CD4-positive, alpha-beta T cell (primary cell): ENCODE measurements around the gene LTB4R. TPM values are rescaled to one million over a fixed set of nuclear protein-coding genes. Genes with fewer than 3 reads are reported as not detected.
A peak's percentile ranks its signal among the peaks of the same experiment; 100 is the strongest.

Experiments
- ATAC-seq: fragments of 200-7000 bp; cut with Tn5 transposase; one replicate; pipeline ENCODE4 v1.10.0; 2022; ENCODE audit warnings: mild to moderate bottlenecking; ENCODE audit not compliant: poor library complexity
- CTCF ChIA-PET: fragments of 350-600 bp; sonication (Branson Sonifier 250); formaldehyde crosslinking; loops from one replicate; lab custom pipeline; 2021; ENCODE audit warnings: antibody characterized with exemption, inconsistent platforms; lab: Charles Lee
- POLR2A ChIA-PET: fragments of 350-600 bp; sonication (Branson Sonifier 250); formaldehyde crosslinking; loops from one replicate; lab custom pipeline; 2021; ENCODE audit warnings: antibody characterized with exemption, inconsistent platforms; lab: Charles Lee
- DNase-seq, 14 experiments: peaks; one replicate each; pipeline ENCODE4 v3.0.0-alpha.2; 2013 to 2020; ENCODE audit warnings: mixed read lengths in 2 of 14
- H3K27ac ChIP-seq, 2 donors: one replicate each; pipeline versions ENCODE4 v1.5.1 to v1.7.0; 2013; ENCODE audit warnings: low read length in 2 of 2, low read depth in 1 of 2, mild to moderate bottlenecking in 1 of 2
- H3K27me3 ChIP-seq, 2 experiments: 1 replicate in 1 of 2; 2 replicates in 1 of 2; pipeline versions ENCODE4 v1.6.1 to v1.7.0; 2013; ENCODE audit warnings: low read length in 2 of 2, control low read depth in 1 of 2, mild to moderate bottlenecking in 1 of 2, moderate library complexity in 1 of 2; ENCODE audit not compliant: insufficient read depth in 2 of 2, control insufficient read depth in 1 of 2
- H3K36me3 ChIP-seq: one replicate; pipeline ENCODE4 v1.6.1; 2013; ENCODE audit warnings: low read length, control low read depth; ENCODE audit not compliant: insufficient read depth
- H3K4me1 ChIP-seq: one replicate; pipeline ENCODE4 v1.6.1; 2013; ENCODE audit warnings: low read length, control low read depth; ENCODE audit not compliant: insufficient read depth
- H3K4me3 ChIP-seq: one replicate; pipeline ENCODE4 v1.5.1; 2013; ENCODE audit warnings: mild to moderate bottlenecking, low read length, moderate library complexity
- H3K9me3 ChIP-seq, 2 experiments: 1 replicate in 1 of 2; 2 replicates in 1 of 2; pipeline versions ENCODE4 v1.6.1 to v1.7.0; 2013; ENCODE audit warnings: low read length in 2 of 2, mild to moderate bottlenecking in 2 of 2, control low read depth in 1 of 2, moderate library complexity in 1 of 2; ENCODE audit not compliant: control insufficient read depth in 1 of 2, insufficient read depth in 1 of 2
- H3K27ac Mint-ChIP-seq: one replicate; pipeline ENCODE4 v1.8.0; 2020; ENCODE audit warnings: mixed read lengths
- H3K27me3 Mint-ChIP-seq: one replicate; pipeline ENCODE4 v1.8.0; 2021; ENCODE audit warnings: mixed read lengths
- H3K36me3 Mint-ChIP-seq: one replicate; pipeline ENCODE4 v1.8.0; 2021; ENCODE audit warnings: low read depth, mixed read lengths
- H3K4me1 Mint-ChIP-seq: one replicate; pipeline ENCODE4 v1.8.0; 2021; ENCODE audit warnings: low read depth, mixed read lengths
- H3K4me3 Mint-ChIP-seq: one replicate; pipeline ENCODE4 v1.8.0; 2020; ENCODE audit warnings: mild to moderate bottlenecking, mixed read lengths
- H3K9me3 Mint-ChIP-seq: one replicate; pipeline ENCODE4 v1.8.0; 2020; ENCODE audit warnings: mixed read lengths
- intact Hi-C, 2 experiments: fragments of 100-400 bp; cut with DNase I in 1 of 2; cut with micrococcal nuclease in 1 of 2; formaldehyde crosslinking; loops; one replicate each; pipeline versions ENCODE4 v1.15.1 to v1.9.0; 2023 to 2025; cut with DNase I, micrococcal nuclease
- total RNA-seq, 174 experiments: library from RNA in 2 of 174; stranded (reverse) in 2 of 174; gene quantifications; one replicate each; pipeline ENCODE4 v1.2.3 and lab custom pipeline; 2021 to 2026
- TF ChIP-seq, protein P1 (sequence below): fragments of 200-600 bp; IDR thresholded peaks from one replicate; pipeline ENCODE4 v1.8.0; 2022; ENCODE audit warnings: antibody characterized with exemption, mild to moderate bottlenecking

Gene LTB4R
- total RNA-seq, 2 experiments from 2014 or later = 15.6 to 18.3 TPM

DNA sequence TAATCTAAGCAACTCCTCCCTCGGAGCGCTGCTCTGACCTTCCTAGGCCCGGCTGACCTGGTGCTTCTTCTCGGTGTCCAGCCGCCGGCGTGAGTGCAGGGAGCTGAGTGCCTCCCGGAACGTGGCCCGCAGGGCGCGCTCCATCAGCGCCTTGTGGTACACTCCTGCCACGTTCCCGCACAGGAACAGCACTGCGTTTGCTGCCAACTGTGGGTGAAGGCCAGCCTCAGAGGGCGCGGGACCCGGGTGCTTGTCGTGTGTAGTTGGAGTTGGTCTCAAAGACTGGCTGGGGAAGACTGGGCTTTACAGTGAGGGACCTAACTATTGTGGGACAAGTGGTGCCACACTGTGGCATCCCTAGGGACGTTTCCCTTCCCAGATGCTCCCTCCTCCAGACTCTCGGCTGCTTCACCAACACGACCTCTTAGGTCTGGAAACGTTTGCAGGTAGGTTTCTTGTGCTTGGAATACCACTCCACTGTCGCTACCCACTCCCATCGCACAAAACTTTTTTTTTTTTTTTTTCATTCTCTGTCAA, 20.5 kb downstream of the LTB4R start:
- Histone ChIP-seq H3K27ac (no peak overlapping the region), H3K27me3 (peaks cover 26 to 27% of the 10 kb centered on the region in 2 experiments), H3K4me1 (peaks cover 83% of the 10 kb centered on the region), H3K36me3 (peaks cover 2% of the 10 kb centered on the region), H3K9me3 (no peaks in the 10 kb centered on the region), H3K4me3 (peak overlapping the region; percentile 48)
- H3K9me3 Mint-ChIP-seq = no peaks in the 10 kb centered on the region
- intact Hi-C loops = loop anchor here (1.0 to 10.0 kb wide), 5 partner anchors 21 to 343 kb away; partner anchors contain the start of genes LTB4R (in 2 of the 2), LTB4R2 (in 2 of the 2) and MDP1 (in 1 of the 2)
- ATAC-seq (peak; percentile 1), DNase-seq (peak in 1 of 14 experiments; percentile 24)
- TF ChIP-seq, protein P1, sequence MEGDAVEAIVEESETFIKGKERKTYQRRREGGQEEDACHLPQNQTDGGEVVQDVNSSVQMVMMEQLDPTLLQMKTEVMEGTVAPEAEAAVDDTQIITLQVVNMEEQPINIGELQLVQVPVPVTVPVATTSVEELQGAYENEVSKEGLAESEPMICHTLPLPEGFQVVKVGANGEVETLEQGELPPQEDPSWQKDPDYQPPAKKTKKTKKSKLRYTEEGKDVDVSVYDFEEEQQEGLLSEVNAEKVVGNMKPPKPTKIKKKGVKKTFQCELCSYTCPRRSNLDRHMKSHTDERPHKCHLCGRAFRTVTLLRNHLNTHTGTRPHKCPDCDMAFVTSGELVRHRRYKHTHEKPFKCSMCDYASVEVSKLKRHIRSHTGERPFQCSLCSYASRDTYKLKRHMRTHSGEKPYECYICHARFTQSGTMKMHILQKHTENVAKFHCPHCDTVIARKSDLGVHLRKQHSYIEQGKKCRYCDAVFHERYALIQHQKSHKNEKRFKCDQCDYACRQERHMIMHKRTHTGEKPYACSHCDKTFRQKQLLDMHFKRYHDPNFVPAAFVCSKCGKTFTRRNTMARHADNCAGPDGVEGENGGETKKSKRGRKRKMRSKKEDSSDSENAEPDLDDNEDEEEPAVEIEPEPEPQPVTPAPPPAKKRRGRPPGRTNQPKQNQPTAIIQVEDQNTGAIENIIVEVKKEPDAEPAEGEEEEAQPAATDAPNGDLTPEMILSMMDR = no peak
- peaks cover 19% of the 10 kb centered on the region for H3K36me3 Mint-ChIP-seq
- ChIA-PET CTCF (interaction anchor here (0.7 to 4.8 kb wide), 15 partner anchors 9 to 184 kb away, joined by 3 to 89 read pairs (median 5); partner anchors contain the start of genes CBLN3, CHMP4A, CIDEB and DHRS1), POLR2A (interaction anchor here (0.6 to 11.3 kb wide), 11 partner anchors 20 to 251 kb away, joined by 3 to 270 read pairs (median 6); partner anchors contain the start of genes CBLN3, CHMP4A, CIDEB and KHNYN)
- peaks cover 62% of the 10 kb centered on the region for H3K4me1 Mint-ChIP-seq
- H3K4me3 Mint-ChIP-seq = peak overlapping the region; percentile 86
- peak overlapping the region; percentile 52 for H3K27ac Mint-ChIP-seq
- peaks cover 49% of the 10 kb centered on the region for H3K27me3 Mint-ChIP-seq

DNA sequence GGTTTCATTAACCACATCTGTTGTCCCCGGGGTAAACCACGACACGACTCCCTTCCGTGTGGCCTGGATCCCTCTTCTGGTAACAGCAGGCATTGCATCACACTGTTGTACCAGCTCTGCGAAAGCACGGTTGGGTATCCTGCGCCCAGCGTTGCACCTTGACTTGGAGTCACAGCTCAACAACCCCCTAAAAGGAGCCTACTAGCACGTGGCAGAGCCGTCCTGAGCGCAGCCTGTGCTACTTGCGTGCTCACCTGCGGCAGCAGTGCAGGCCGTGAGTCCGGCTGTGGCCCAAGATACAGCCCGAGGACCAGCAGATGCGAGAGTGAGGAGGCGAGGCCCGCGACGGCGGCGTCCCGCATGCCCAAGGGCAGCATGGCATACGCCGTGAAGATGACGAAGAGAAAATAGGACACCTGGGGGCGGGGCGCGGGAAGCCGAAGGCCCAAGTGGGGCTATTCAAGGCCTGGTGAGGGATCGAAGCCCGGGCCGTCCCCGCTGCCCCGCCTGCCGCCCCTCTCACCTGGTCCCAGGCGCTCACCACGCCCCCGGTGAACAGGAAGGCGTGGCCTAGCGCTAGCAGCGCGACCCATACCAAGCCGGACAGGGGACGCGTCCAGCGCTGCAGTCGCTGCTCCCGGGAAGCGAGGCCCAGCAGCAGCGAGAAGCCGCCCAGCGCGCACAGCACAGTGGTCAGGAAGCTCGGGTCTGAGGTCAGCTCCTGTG, 21.1 kb downstream of the LTB4R start:
- TF ChIP-seq, protein P1 = peak; percentile 81
- ATAC-seq = peak; percentile 93
- intact Hi-C loops = loop anchor here (1.0 to 10.0 kb wide), 5 partner anchors 22 to 342 kb away; partner anchors contain the start of genes LTB4R (in 1 of the 2), LTB4R2 (in 1 of the 2) and MDP1 (in 1 of the 2)
- Mint-ChIP-seq H3K27me3 (peaks cover 49% of the 10 kb centered on the region), H3K9me3 (no peaks in the 10 kb centered on the region), H3K27ac (peak overlapping the region; percentile 52), H3K36me3 (peaks cover 25% of the 10 kb centered on the region), H3K4me1 (peaks cover 59% of the 10 kb centered on the region), H3K4me3 (peak overlapping the region; percentile 86)
- Histone ChIP-seq H3K27ac (no peak overlapping the region), H3K27me3 (peaks cover 26 to 27% of the 10 kb centered on the region in 2 experiments), H3K9me3 (no peaks in the 10 kb centered on the region), H3K36me3 (peaks cover 9% of the 10 kb centered on the region), H3K4me1 (peaks cover 78% of the 10 kb centered on the region), H3K4me3 (peak overlapping the region; percentile 48)
- peak; percentile 75 to 95 (median 84) for DNase-seq
- CTCF ChIA-PET = interaction anchor here (0.6 to 4.8 kb wide), 27 partner anchors 8 to 184 kb away, joined by 3 to 89 read pairs (median 6); partner anchors contain the start of genes CBLN3, CHMP4A, CIDEB and DHRS1
- POLR2A ChIA-PET = interaction anchor here (0.6 to 11.3 kb wide), 17 partner anchors 10 to 252 kb away, joined by 3 to 270 read pairs (median 5); partner anchors contain the start of genes CBLN3, CHMP4A, CIDEB and DHRS1
